ENCODE data around the gene ZHX3. TPM values are rescaled to one million over a fixed set of nuclear protein-coding genes. Genes with fewer than 3 reads are reported as not detected.

Gene ZHX3
- total and polyA plus RNA-seq, 9 of the 15 experiments (the other 6 are each of a cell fraction or from before 2014, with no cell fraction given) = 0.80 to 14.6 (median 4.9) TPM

DNA sequence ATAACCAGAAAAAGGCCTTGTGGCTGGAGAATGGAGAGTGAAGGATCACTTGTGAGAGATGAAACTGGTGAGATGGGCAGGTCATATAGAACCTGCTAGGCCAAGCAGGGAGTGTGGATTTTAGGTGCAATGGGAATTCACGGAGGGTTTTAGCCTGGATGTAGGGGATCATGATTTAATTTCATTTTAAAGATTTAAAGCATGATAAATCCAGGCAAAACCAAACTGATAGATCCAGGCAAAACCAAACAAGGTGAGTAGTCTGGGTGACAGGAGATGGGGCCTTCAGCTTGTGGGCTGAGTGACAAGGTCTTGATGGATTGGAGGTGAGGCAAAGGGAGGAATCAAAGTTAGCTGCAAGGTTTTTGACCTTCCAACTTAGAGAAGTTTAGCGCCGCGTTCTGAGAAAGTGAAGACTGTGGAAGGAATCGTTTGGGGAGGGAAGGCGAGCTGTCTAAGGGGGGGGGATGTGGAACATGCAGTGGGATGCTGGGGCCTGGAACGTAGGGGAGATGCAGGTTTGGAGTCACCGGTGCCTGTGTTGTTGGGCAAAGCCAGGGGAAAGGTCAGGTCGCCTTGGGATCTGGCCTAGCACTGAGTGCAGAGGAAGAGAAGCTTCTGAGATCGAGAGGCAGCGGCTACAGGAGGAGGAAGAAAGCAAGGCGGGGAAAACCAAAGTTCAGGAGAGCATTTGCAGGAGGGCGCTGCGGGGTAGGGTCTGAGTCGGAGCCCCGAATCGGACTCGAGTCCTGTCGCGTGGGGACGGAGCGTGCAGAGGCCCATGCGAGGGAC is 181.4 kb downstream of the ZHX3 start (continued):
- TF ChIP-seq ZNF592 (IDR thresholded peaks at IDR 0.05) (no peak), ZBTB17 (CRISPR knock-in tag; IDR thresholded peaks at IDR 0.05) (no peak), ZKSCAN3 (CRISPR knock-in tag; IDR thresholded peaks at IDR 0.05) (no peak), ZNF445 (CRISPR knock-in tag; IDR thresholded peaks at IDR 0.05; ENCODE audit: low read depth) (no peak), RBBP5 (IDR thresholded peaks at IDR 0.05; ENCODE audit: borderline replicate concordance, insufficient read depth, low read length, poor library complexity, severe bottlenecking) (no peak), RFX1 (IDR thresholded peaks at IDR 0.05) (no peak), BMI1 (IDR thresholded peaks at IDR 0.05; ENCODE audit: low read length) (no peak), SOX6 (IDR thresholded peaks at IDR 0.05) (no peak), CGGBP1 (CRISPR knock-in tag; IDR thresholded peaks at IDR 0.05) (no peak), TAF1 (IDR thresholded peaks at IDR 0.05; ENCODE audit: control insufficient read depth, extremely low read depth, insufficient read depth, low read length, severe bottlenecking) (no peak), SLC30A9 (CRISPR knock-in tag; IDR thresholded peaks at IDR 0.05) (no peak), CHD2 (IDR thresholded peaks at IDR 0.05; ENCODE audit: low read depth, low read length) (no peak)
- TF ChIP-seq, protein P1, sequence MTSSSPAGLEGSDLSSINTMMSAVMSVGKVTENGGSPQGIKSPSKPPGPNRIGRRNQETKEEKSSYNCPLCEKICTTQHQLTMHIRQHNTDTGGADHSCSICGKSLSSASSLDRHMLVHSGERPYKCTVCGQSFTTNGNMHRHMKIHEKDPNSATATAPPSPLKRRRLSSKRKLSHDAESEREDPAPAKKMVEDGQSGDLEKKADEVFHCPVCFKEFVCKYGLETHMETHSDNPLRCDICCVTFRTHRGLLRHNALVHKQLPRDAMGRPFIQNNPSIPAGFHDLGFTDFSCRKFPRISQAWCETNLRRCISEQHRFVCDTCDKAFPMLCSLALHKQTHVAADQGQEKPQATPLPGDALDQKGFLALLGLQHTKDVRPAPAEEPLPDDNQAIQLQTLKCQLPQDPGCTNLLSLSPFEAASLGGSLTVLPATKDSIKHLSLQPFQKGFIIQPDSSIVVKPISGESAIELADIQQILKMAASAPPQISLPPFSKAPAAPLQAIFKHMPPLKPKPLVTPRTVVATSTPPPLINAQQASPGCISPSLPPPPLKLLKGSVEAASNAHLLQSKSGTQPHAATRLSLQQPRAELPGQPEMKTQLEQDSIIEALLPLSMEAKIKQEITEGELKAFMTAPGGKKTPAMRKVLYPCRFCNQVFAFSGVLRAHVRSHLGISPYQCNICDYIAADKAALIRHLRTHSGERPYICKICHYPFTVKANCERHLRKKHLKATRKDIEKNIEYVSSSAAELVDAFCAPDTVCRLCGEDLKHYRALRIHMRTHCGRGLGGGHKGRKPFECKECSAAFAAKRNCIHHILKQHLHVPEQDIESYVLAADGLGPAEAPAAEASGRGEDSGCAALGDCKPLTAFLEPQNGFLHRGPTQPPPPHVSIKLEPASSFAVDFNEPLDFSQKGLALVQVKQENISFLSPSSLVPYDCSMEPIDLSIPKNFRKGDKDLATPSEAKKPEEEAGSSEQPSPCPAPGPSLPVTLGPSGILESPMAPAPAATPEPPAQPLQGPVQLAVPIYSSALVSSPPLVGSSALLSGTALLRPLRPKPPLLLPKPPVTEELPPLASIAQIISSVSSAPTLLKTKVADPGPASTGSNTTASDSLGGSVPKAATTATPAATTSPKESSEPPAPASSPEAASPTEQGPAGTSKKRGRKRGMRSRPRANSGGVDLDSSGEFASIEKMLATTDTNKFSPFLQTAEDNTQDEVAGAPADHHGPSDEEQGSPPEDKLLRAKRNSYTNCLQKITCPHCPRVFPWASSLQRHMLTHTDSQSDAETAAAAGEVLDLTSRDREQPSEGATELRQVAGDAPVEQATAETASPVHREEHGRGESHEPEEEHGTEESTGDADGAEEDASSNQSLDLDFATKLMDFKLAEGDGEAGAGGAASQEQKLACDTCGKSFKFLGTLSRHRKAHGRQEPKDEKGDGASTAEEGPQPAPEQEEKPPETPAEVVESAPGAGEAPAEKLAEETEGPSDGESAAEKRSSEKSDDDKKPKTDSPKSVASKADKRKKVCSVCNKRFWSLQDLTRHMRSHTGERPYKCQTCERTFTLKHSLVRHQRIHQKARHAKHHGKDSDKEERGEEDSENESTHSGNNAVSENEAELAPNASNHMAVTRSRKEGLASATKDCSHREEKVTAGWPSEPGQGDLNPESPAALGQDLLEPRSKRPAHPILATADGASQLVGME (CRISPR knock-in tag; IDR thresholded peaks at IDR 0.05) = no peak
